GM19193 (cell line): ENCODE results near the gene TMEM255B.

Experiments used
- POLR2A ChIP-seq: IDR thresholded peaks from 4 replicates; pipeline ENCODE4 v1.6.1; 2011; ENCODE audit not compliant: insufficient read depth, insufficient read length; ENCODE audit errors: extremely low read depth

TMEM255B gene

GRCh38 chr13:113770937-113771336, 11.9 kb downstream of the TMEM255B start:
- no peak for TF ChIP-seq POLR2A

DNA sequence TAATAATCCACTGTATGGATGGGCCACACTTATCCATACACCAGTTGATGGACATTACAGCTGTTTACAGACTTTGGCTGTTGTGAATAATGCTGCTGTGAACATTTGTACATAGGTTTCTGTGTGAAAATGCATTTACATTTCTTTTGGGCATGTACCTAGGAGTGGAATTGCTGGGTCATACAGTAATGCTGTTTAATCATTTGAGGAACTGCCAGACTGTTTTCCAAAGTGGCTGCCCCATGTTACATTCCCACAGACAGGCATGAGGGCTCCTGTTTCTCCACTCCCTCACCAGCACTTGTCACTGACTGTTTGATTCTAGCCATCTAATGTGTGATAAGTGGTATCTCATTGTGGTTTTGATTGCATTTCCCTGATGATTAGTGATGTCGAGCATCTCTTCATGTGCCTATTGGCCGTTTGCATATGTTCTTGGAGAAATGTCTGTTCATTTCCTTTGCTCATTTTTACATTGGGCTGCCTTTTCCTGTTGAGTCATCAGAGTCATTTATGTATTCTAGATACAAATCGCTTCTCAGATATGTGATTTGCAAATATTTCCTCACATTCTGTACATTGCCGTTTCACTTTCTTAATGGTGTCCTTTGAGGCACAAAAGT, 12.8 kb downstream of the TMEM255B start:
- no peak for TF ChIP-seq POLR2A

DNA sequence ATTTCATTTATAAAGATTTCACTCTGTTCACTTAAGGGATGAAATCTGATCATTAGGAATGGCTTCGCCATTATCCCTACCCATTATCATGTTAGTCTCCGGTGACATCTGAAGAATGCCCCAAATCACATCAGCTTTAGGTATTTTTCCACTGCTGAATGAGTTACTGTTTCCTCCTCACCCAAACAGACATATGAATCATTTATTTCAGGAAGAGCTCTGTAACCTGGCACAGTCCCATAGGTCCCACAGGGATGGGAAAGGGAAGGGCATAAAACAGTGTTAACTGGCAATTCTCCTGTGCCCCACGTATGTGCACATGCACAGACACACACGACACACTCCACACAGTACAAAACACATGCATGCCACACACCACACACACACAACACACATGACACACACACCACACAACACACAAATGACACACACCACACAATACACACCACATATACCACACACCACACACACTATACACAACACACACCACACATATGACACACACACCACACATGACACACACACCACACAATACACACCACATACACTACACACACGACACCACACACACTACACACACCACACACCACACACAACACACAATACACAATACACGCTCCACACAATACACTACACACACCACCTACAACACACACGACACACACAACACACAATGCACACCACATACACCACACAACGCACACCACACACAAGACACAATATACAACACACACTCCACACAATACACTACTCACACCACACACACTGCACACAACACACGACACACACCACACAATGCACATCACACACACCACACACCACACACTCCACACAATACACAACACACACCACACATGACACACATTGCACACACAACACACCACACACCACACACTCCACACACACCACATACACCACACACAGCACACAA, 15.4 kb downstream of the TMEM255B start:
- no peak for TF ChIP-seq POLR2A

- no peak for TF ChIP-seq POLR2A
Observed at GRCh38 chr13:113775451-113776145, 16.6 kb downstream of the TMEM255B start.

- no peak for TF ChIP-seq POLR2A
Observed at GRCh38 chr13:113776231-113777125, 17.5 kb downstream of the TMEM255B start.

- TF ChIP-seq POLR2A = no peak
Observed at GRCh38 chr13:113777311-113778260, 18.6 kb downstream of the TMEM255B start.

- no peak for TF ChIP-seq POLR2A
Observed at GRCh38 chr13:113781571-113781970, 22.5 kb downstream of the TMEM255B start.

DNA sequence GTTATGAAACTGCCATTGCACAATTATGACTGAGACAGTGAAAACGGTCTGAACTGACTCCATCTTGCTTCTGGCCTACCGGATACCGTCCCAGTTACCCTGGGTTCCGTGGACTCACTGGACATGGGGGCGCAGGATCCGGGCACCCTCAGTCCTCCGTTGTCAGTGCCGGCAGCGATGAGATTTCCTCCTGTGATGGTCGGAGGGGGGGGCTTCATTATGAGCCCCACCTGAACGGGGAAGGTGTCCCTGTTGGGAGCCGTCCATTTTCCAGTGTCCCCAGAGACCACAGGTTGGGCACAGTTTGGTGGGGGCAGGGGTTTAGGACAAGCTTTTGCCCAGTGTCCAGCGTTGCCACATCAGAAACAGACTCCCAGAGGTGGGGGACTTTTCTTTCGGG, 23.4 kb downstream of the TMEM255B start:
- TF ChIP-seq POLR2A = no peak

- no peak for TF ChIP-seq POLR2A
Observed at GRCh38 chr13:113783200-113783881, 24.3 kb downstream of the TMEM255B start.

DNA sequence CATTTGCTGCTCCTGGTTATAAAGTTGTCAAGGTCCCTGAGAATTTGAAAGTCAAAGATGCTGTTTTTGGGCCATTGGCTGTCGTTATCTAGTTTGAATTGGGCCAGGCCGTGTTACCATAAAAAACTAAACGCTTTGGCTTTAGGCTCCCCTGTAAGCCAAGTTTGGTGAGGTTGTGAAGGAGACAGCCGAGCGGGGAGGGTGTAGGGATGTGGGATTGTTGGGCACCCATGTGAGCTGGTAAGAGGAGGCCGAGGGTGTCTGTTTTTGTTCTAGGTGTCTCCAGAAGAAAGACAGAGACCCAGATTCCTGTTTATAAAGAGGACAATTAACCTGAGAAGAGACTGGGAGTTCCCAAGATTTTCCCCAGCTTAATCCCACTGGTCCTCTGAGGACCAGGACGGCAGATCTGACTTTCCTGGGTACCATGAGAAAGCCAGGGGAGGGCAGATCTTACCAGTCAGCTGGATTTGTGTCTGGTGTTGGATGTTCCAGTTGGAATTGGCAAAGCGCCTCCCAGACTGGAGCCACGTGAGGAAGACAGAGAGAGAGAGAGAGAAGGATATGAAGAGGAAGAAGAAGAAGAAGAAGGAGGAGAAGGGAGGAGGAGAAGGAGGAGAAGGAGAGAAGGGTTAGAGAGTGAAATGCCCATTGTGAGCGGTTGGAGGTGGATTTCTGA, 25.1 kb downstream of the TMEM255B start:
- no peak for TF ChIP-seq POLR2A

DNA sequence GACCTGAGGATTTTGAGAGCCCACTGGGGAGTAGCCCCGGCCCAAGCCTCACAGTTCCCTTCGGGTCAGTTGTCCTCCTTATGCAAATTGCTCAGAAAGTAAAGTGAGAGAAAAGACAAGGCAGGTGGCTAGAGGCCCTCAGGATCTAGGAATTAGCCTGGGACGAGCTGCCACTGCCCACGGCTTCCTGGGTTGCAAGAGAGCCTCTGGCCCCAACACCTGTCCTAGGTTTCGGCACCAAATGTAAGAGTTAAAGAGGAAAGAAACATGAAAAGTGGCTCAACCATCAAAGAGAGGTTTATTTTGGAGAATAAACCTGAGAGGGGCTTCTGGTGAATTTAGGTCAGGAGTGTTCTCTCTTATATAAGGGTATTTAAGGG, 25.6 kb downstream of the TMEM255B start:
- TF ChIP-seq POLR2A = no peak
